ENCODE results near the gene TLNRD1.

The TLNRD1 gene

GRCh38 chr15:80967991-80968510 lies 32.7 kb upstream of the TLNRD1 start:
- DNase-seq: no peak
- H3K4me3 ChIP-seq (ENCODE audit: low read depth, low read length): no peak overlapping the region
- H3K9me3 ChIP-seq: no peaks in the 10 kb centered on the region
- H3K4me1 ChIP-seq: no peaks in the 10 kb centered on the region
- H3K27me3 ChIP-seq: no peaks in the 10 kb centered on the region
- TF ChIP-seq CTCF (IDR thresholded peaks at IDR 0.05; ENCODE audit: low read depth, low read length): no peak
- peaks cover 8% of the 10 kb centered on the region; the same call in 1 of the 2 replicates for H3K36me3 ChIP-seq

- Histone ChIP-seq H3K27me3 (no peaks in the 10 kb centered on the region), H3K4me3 (ENCODE audit: low read depth, low read length) (no peak overlapping the region), H3K36me3 (peaks cover 8% of the 10 kb centered on the region; the same call in 1 of the 2 replicates), H3K4me1 (no peaks in the 10 kb centered on the region), H3K9me3 (no peaks in the 10 kb centered on the region)
- no peak for TF ChIP-seq CTCF (IDR thresholded peaks at IDR 0.05; ENCODE audit: low read depth, low read length)
- DNase-seq: no peak
These were observed 31.4 kb upstream of the TLNRD1 start for GRCh38 chr15:80969316-80969715.

GRCh38 chr15:80970018-80970657 lies 30.6 kb upstream of the TLNRD1 start:
- Histone ChIP-seq H3K36me3 (peaks cover 8% of the 10 kb centered on the region; the same call in 1 of the 2 replicates), H3K9me3 (no peaks in the 10 kb centered on the region), H3K27me3 (no peaks in the 10 kb centered on the region), H3K4me1 (no peaks in the 10 kb centered on the region), H3K4me3 (ENCODE audit: low read depth, low read length) (no peak overlapping the region)
- peak; percentile 66 for DNase-seq
- peak; percentile 80 for TF ChIP-seq CTCF (IDR thresholded peaks at IDR 0.05; ENCODE audit: low read depth, low read length)

GRCh38 chr15:80970658-80971057 lies 30.1 kb upstream of the TLNRD1 start:
- Histone ChIP-seq H3K9me3 (no peaks in the 10 kb centered on the region), H3K4me1 (no peaks in the 10 kb centered on the region), H3K27me3 (no peaks in the 10 kb centered on the region), H3K36me3 (peaks cover 8% of the 10 kb centered on the region; the same call in 1 of the 2 replicates), H3K4me3 (ENCODE audit: low read depth, low read length) (no peak overlapping the region)
- TF ChIP-seq CTCF (IDR thresholded peaks at IDR 0.05; ENCODE audit: low read depth, low read length): no peak
- no peak for DNase-seq

- H3K9me3 ChIP-seq: no peaks in the 10 kb centered on the region
- H3K36me3 ChIP-seq: peaks cover 8% of the 10 kb centered on the region; the same call in 1 of the 2 replicates
- DNase-seq: no peak
- no peak overlapping the region for H3K4me3 ChIP-seq (ENCODE audit: low read depth, low read length)
- TF ChIP-seq CTCF (IDR thresholded peaks at IDR 0.05; ENCODE audit: low read depth, low read length): no peak
- no peaks in the 10 kb centered on the region for H3K4me1 ChIP-seq
- no peaks in the 10 kb centered on the region for H3K27me3 ChIP-seq
These were observed 29.6 kb upstream of the TLNRD1 start for GRCh38 chr15:80971143-80971542.

GRCh38 chr15:80972276-80972675 lies 28.4 kb upstream of the TLNRD1 start:
- no peak for TF ChIP-seq CTCF (IDR thresholded peaks at IDR 0.05; ENCODE audit: low read depth, low read length)
- peaks cover 12% of the 10 kb centered on the region; the same call in 1 of the 2 replicates for H3K36me3 ChIP-seq
- H3K4me3 ChIP-seq (ENCODE audit: low read depth, low read length): no peak overlapping the region
- no peaks in the 10 kb centered on the region for H3K4me1 ChIP-seq
- DNase-seq: no peak
- H3K27me3 ChIP-seq: no peaks in the 10 kb centered on the region
- no peaks in the 10 kb centered on the region for H3K9me3 ChIP-seq

Measured in BE2C (cell line).